ENCODE results near the gene TMIGD3.
A peak's percentile ranks its signal among the peaks of the same experiment; 100 is the strongest.
"Not testable (repeated sequence)": the region's sequence is repeated elsewhere in the genome, so short reads cannot be mapped to it uniquely, and the experiment has no call there.

Gene TMIGD3

DNA sequence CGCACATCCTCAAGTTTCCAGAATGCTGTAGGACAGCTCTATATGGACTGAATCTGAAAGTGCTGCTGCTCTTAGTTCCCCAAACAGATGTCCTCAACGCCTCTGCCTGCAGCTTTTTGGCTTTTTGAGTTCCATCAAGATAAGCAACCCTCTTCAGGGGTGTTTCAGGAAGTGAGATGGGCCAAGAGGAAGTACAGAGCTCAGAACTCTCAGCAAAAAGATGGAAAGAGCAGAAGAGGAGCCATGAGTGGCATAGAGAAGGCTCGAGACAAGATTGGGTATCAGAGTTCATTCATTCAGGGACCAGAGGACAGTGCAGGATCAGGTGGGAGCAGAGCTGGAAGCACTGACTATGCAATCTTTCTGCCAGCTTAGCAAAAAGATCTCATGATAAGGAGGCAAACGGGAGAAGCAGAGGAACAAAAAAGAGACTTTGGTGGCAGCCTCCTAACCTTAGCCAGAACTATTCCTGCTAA, at the start of gene TMIGD3, which contains the start of gene ADORA3:
Gene TMIGD3, minus strand, starts transcription at position 49 of the 476 bp plus-strand sequence. CDS start 279 bp downstream, outside the sequence.
Gene ADORA3, minus strand, starts transcription at position 49 of the 476 bp plus-strand sequence. CDS start 279 bp downstream, outside the sequence.
- Histone ChIP-seq H3K9me3 (ENCODE audit: control insufficient read depth in 2 of 2, low read length in 2 of 2) (no peaks in the 10 kb centered on the region), H3K27me3 (ENCODE audit: control insufficient read depth in 1 of 2, insufficient read depth in 2 of 2, low read length in 2 of 2) (no peaks in the 10 kb centered on the region), H3K4me3 (ENCODE audit: low read length in 2 of 2) (no peak within 1 kb of the TSS), H3K9ac (ENCODE audit: low read length in 2 of 2) (no peak within 1 kb of the TSS), H3K27ac (ENCODE audit: low read length) (no peak within 1 kb of the TSS), H3K4me1 (ENCODE audit: control insufficient read depth, insufficient read depth, low read length) (peaks cover 27% of the 10 kb centered on the region), H3K36me3 (ENCODE audit: control insufficient read depth in 2 of 2, insufficient read depth in 2 of 2, low read length in 2 of 2) (no peaks in the 10 kb centered on the region)

GRCh38 chr1:111553196-111553595, 49.8 kb upstream of the TMIGD3 start:
- no peak overlapping the region for H3K4me3 ChIP-seq (ENCODE audit: low read length in 2 of 2)
- no peak overlapping the region for H3K27ac ChIP-seq (ENCODE audit: low read length)
- H3K9ac ChIP-seq (ENCODE audit: low read length in 2 of 2) = no peak overlapping the region
- no peaks in the 10 kb centered on the region for H3K9me3 ChIP-seq (ENCODE audit: control insufficient read depth in 2 of 2, low read length in 2 of 2)
- H3K27me3 ChIP-seq (ENCODE audit: control insufficient read depth in 1 of 2, insufficient read depth in 2 of 2, low read length in 2 of 2) = no peaks in the 10 kb centered on the region
- no peaks in the 10 kb centered on the region for H3K4me1 ChIP-seq (ENCODE audit: control insufficient read depth, insufficient read depth, low read length)
- H3K36me3 ChIP-seq (ENCODE audit: control insufficient read depth in 2 of 2, insufficient read depth in 2 of 2, low read length in 2 of 2) = no peaks in the 10 kb centered on the region

GRCh38 chr1:111552587-111552986, 49.2 kb upstream of the TMIGD3 start:
- Histone ChIP-seq H3K9ac (ENCODE audit: low read length in 2 of 2) (no peak overlapping the region), H3K4me1 (ENCODE audit: control insufficient read depth, insufficient read depth, low read length) (no peaks in the 10 kb centered on the region), H3K4me3 (ENCODE audit: low read length in 2 of 2) (no peak overlapping the region), H3K27ac (ENCODE audit: low read length) (no peak overlapping the region), H3K9me3 (ENCODE audit: control insufficient read depth in 2 of 2, low read length in 2 of 2) (no peaks in the 10 kb centered on the region), H3K36me3 (ENCODE audit: control insufficient read depth in 2 of 2, insufficient read depth in 2 of 2, low read length in 2 of 2) (no peaks in the 10 kb centered on the region), H3K27me3 (ENCODE audit: control insufficient read depth in 1 of 2, insufficient read depth in 2 of 2, low read length in 2 of 2) (no peaks in the 10 kb centered on the region)

DNA sequence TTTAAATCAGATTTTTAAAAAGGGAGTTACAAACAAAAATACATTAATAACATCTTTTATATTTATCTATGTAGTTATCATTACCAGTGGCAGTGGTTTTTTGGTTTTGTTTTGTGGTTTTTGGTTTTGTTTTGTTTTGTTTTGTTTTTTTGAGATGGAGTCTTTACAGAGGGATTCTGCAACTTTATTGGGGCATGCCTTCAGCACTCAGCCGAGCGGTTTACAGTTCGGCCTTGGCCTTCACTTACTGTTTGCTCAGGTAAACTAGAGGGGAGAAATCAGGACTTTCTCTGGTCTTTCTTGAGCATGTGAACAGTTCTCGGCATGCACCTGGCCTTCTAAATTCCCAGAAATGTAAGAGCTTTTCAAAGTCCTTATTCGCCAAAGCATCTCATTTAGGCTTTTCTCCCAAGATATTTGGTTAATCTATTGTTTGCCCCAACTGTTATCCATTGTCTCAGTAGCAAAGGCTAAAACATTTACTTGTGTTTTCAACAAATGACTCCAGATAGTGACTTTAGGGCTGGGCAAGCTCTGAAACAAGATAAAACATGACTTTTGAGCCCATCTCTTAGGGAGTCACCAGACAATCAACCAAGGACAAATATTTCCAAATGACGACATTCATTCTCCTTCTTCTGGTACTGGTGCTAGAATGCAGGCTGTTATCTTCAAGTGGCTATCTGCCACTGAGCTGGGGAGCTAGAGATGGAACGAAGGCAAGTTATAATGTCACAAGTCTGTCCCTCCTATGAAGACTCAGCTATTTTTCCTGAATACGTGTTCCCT, 48.4 kb upstream of the TMIGD3 start:
- Histone ChIP-seq H3K9me3 (ENCODE audit: control insufficient read depth in 2 of 2, low read length in 2 of 2) (no peaks in the 10 kb centered on the region), H3K27ac (ENCODE audit: low read length) (no peak overlapping the region), H3K4me3 (ENCODE audit: low read length in 2 of 2) (no peak overlapping the region), H3K27me3 (ENCODE audit: control insufficient read depth in 1 of 2, insufficient read depth in 2 of 2, low read length in 2 of 2) (no peaks in the 10 kb centered on the region), H3K4me1 (ENCODE audit: control insufficient read depth, insufficient read depth, low read length) (no peaks in the 10 kb centered on the region), H3K36me3 (ENCODE audit: control insufficient read depth in 2 of 2, insufficient read depth in 2 of 2, low read length in 2 of 2) (no peaks in the 10 kb centered on the region), H3K9ac (ENCODE audit: low read length in 2 of 2) (no peak overlapping the region)

GRCh38 chr1:111547786-111548185, 44.4 kb upstream of the TMIGD3 start:
- not testable (repeated sequence) for H3K27ac ChIP-seq (ENCODE audit: low read length); H3K9ac ChIP-seq (ENCODE audit: low read length in 2 of 2); H3K27me3 ChIP-seq (ENCODE audit: control insufficient read depth in 1 of 2, insufficient read depth in 2 of 2, low read length in 2 of 2); H3K9me3 ChIP-seq (ENCODE audit: control insufficient read depth in 2 of 2, low read length in 2 of 2); H3K36me3 ChIP-seq (ENCODE audit: control insufficient read depth in 2 of 2, insufficient read depth in 2 of 2, low read length in 2 of 2); H3K4me3 ChIP-seq (ENCODE audit: low read length in 2 of 2); H3K4me1 ChIP-seq (ENCODE audit: control insufficient read depth, insufficient read depth, low read length)

DNA sequence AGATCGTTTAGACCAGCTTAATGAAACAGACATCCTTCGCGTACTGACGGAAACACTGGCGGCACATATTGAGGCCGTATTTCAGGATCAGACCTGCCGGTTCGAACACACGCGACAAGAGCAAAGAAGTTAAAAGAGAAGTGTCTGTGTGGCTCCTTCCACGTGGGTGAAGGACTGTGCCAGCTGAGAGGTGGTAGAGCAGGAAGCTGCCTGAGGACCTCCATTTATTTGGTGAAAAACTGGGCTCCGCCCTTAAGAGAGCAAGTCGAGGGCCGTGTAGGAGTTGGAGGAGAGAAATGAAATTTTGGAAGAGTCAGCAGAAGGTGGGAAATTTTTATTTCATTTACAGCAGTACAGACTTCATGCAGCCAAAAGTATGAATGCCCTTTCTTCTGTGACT, 38.8 kb upstream of the TMIGD3 start:
- no peak overlapping the region for H3K9ac ChIP-seq (ENCODE audit: low read length in 2 of 2)
- no peak overlapping the region for H3K27ac ChIP-seq (ENCODE audit: low read length)
- no peaks in the 10 kb centered on the region for H3K36me3 ChIP-seq (ENCODE audit: control insufficient read depth in 2 of 2, insufficient read depth in 2 of 2, low read length in 2 of 2)
- H3K4me3 ChIP-seq (ENCODE audit: low read length in 2 of 2) = no peak overlapping the region
- H3K4me1 ChIP-seq (ENCODE audit: control insufficient read depth, insufficient read depth, low read length) = peaks cover 2% of the 10 kb centered on the region
- no peaks in the 10 kb centered on the region for H3K9me3 ChIP-seq (ENCODE audit: control insufficient read depth in 2 of 2, low read length in 2 of 2)
- no peaks in the 10 kb centered on the region for H3K27me3 ChIP-seq (ENCODE audit: control insufficient read depth in 1 of 2, insufficient read depth in 2 of 2, low read length in 2 of 2)

- H3K27ac ChIP-seq (ENCODE audit: low read length) = peak overlapping the region; percentile 47
- no peaks in the 10 kb centered on the region for H3K27me3 ChIP-seq (ENCODE audit: control insufficient read depth in 1 of 2, insufficient read depth in 2 of 2, low read length in 2 of 2)
- H3K4me3 ChIP-seq (ENCODE audit: low read length in 2 of 2) = no peak overlapping the region
- H3K4me1 ChIP-seq (ENCODE audit: control insufficient read depth, insufficient read depth, low read length) = peaks cover 4% of the 10 kb centered on the region
- no peaks in the 10 kb centered on the region for H3K9me3 ChIP-seq (ENCODE audit: control insufficient read depth in 2 of 2, low read length in 2 of 2)
- no peak overlapping the region for H3K9ac ChIP-seq (ENCODE audit: low read length in 2 of 2)
- H3K36me3 ChIP-seq (ENCODE audit: control insufficient read depth in 2 of 2, insufficient read depth in 2 of 2, low read length in 2 of 2) = no peaks in the 10 kb centered on the region
Measured at GRCh38 chr1:111541721-111542120, 38.3 kb upstream of the TMIGD3 start.

- H3K27ac ChIP-seq (ENCODE audit: low read length) = peak overlapping the region; percentile 47
- peaks cover 9% of the 10 kb centered on the region for H3K4me1 ChIP-seq (ENCODE audit: control insufficient read depth, insufficient read depth, low read length)
- no peak overlapping the region for H3K4me3 ChIP-seq (ENCODE audit: low read length in 2 of 2)
- H3K9me3 ChIP-seq (ENCODE audit: control insufficient read depth in 2 of 2, low read length in 2 of 2) = no peaks in the 10 kb centered on the region
- H3K36me3 ChIP-seq (ENCODE audit: control insufficient read depth in 2 of 2, insufficient read depth in 2 of 2, low read length in 2 of 2) = no peaks in the 10 kb centered on the region
- no peaks in the 10 kb centered on the region for H3K27me3 ChIP-seq (ENCODE audit: control insufficient read depth in 1 of 2, insufficient read depth in 2 of 2, low read length in 2 of 2)
- no peak overlapping the region for H3K9ac ChIP-seq (ENCODE audit: low read length in 2 of 2)
Measured at GRCh38 chr1:111540928-111541327, 37.5 kb upstream of the TMIGD3 start.

- Histone ChIP-seq H3K4me3 (ENCODE audit: low read length in 2 of 2) (no peak overlapping the region), H3K27ac (ENCODE audit: low read length) (peak overlapping the region; percentile 95), H3K9ac (ENCODE audit: low read length in 2 of 2) (no peak overlapping the region), H3K36me3 (ENCODE audit: control insufficient read depth in 2 of 2, insufficient read depth in 2 of 2, low read length in 2 of 2) (no peaks in the 10 kb centered on the region), H3K4me1 (ENCODE audit: control insufficient read depth, insufficient read depth, low read length) (peaks cover 20% of the 10 kb centered on the region), H3K27me3 (ENCODE audit: control insufficient read depth in 1 of 2, insufficient read depth in 2 of 2, low read length in 2 of 2) (no peaks in the 10 kb centered on the region), H3K9me3 (ENCODE audit: control insufficient read depth in 2 of 2, low read length in 2 of 2) (no peaks in the 10 kb centered on the region)
Measured at GRCh38 chr1:111538343-111539025, 35.1 kb upstream of the TMIGD3 start.

DNA sequence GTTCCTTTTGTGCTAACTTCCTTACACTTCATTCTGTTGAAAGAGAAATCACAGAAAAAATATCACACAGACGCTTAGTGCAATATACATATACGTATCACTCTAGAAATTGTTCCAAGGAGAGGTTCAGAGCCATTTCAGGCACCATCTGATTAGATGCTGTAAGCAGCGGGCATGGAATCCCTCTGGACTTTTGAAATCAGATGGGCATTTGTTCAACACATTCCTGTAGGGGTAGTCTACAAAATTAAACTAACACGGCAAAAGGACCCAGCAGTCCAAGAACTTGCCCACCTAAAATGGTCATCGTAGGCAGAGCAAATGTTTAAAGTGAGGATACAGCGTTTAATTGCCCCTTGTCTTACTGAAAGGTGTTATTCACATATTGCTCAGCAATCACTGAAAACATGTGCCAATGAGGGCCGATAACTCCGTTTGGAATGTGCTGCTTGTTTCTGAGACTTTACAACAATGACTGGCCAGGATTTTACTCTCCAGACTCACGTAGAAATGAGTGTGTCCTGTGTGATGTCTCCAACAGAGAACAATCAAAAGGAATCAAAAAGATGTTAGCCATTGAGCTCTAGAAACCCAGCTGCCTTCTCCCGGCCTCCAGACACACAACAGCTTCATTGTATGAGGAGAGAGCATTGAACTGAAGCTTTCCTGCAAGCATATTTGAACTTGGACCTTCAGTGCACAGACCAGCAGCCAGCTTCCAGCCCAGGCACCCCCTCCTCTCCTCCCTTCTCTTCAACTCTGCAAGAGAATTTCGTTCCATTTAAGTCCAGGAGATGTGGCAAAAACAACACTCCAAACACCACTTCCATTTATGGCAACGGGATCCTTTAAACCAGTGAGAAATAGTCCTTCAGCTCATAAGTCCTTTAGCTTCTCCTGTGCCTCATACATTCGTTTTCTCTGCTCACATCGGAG, 32.1 kb upstream of the TMIGD3 start:
- Histone ChIP-seq H3K27ac (ENCODE audit: low read length) (peak overlapping the region; percentile 95), H3K4me3 (ENCODE audit: low read length in 2 of 2) (peak overlapping the region; percentile 3 to 7)

More for the DNA sequence above, 32.1 kb upstream of the TMIGD3 start:
- Histone ChIP-seq H3K9ac (ENCODE audit: low read length in 2 of 2) (peak overlapping the region; percentile 48 to 65), H3K4me1 (ENCODE audit: control insufficient read depth, insufficient read depth, low read length) (peaks cover 17% of the 10 kb centered on the region), H3K36me3 (ENCODE audit: control insufficient read depth in 2 of 2, insufficient read depth in 2 of 2, low read length in 2 of 2) (no peaks in the 10 kb centered on the region), H3K27me3 (ENCODE audit: control insufficient read depth in 1 of 2, insufficient read depth in 2 of 2, low read length in 2 of 2) (no peaks in the 10 kb centered on the region), H3K9me3 (ENCODE audit: control insufficient read depth in 2 of 2, low read length in 2 of 2) (no peaks in the 10 kb centered on the region)
